Liver (tissue), 9 donors: ENCODE results near the gene HEYL. TPM values are rescaled to one million over a fixed set of nuclear protein-coding genes. Genes with fewer than 3 reads are reported as not detected.

Experiments
- DNase-seq: peaks from one replicate; pipeline ENCODE4 v3.0.0-alpha.2; 2017; ENCODE audit warnings: low spot score
- H3K27ac ChIP-seq, 2 donors: one replicate each; pipeline ENCODE4 v1.7.0; 2013; ENCODE audit warnings: inconsistent platforms in 2 of 2, low read length in 2 of 2, control low read depth in 1 of 2, low read depth in 1 of 2, mild to moderate bottlenecking in 1 of 2
- H3K27me3 ChIP-seq, 4 donors: one replicate each; pipeline versions ENCODE4 v1.6.1 to v1.7.0; 2013; ENCODE audit warnings: low read length in 3 of 4, inconsistent platforms in 1 of 4, mild to moderate bottlenecking in 1 of 4, moderate library complexity in 1 of 4; ENCODE audit not compliant: control insufficient read depth in 4 of 4, insufficient read depth in 4 of 4
- H3K36me3 ChIP-seq, 4 donors: one replicate each; pipeline versions ENCODE4 v1.6.1 to v1.7.0; 2013; ENCODE audit warnings: low read length in 3 of 4, mild to moderate bottlenecking in 3 of 4, low read depth in 1 of 4, moderate library complexity in 1 of 4; ENCODE audit not compliant: control insufficient read depth in 4 of 4, insufficient read depth in 3 of 4
- H3K4me1 ChIP-seq, 4 donors: one replicate each; pipeline versions ENCODE4 v1.6.1 to v1.7.0; 2013; ENCODE audit warnings: low read length in 3 of 4, mild to moderate bottlenecking in 3 of 4, moderate library complexity in 1 of 4; ENCODE audit not compliant: control insufficient read depth in 4 of 4, insufficient read depth in 4 of 4
- H3K4me3 ChIP-seq, 3 donors: one replicate each; pipeline versions ENCODE4 v1.6.1 to v1.7.0; 2013; ENCODE audit warnings: low read length in 3 of 3, control low read depth in 1 of 3, low read depth in 1 of 3, mild to moderate bottlenecking in 1 of 3
- H3K9ac ChIP-seq, 2 donors: one replicate each; pipeline ENCODE4 v1.7.0; 2013; ENCODE audit warnings: low read length in 2 of 2, mild to moderate bottlenecking in 2 of 2, moderate library complexity in 2 of 2, control low read depth in 1 of 2, low read depth in 1 of 2
- H3K9me3 ChIP-seq, 4 donors: one replicate each; pipeline versions ENCODE4 v1.6.1 to v1.7.0; 2013; ENCODE audit warnings: low read length in 3 of 4; ENCODE audit not compliant: control insufficient read depth in 4 of 4
- EGR1 ChIP-seq, 2 donors: IDR thresholded peaks; 2 replicates each; pipeline ENCODE4 v1.6.1; 2016 to 2018; ENCODE audit warnings: antibody characterized with exemption in 2 of 2, low read depth in 2 of 2
- FOXA1 ChIP-seq: IDR thresholded peaks from 2 replicates; pipeline ENCODE4 v1.6.1; 2016; ENCODE audit warnings: antibody characterized with exemption
- FOXA2 ChIP-seq: IDR thresholded peaks from 2 replicates; pipeline ENCODE4 v1.6.1; 2016; ENCODE audit warnings: antibody characterized with exemption
- GABPA ChIP-seq, 2 donors: IDR thresholded peaks in 1 of 2; conservative IDR thresholded peaks in 1 of 2; 2 replicates each; pipeline ENCODE4 v1.6.1; 2016; ENCODE audit warnings: antibody characterized with exemption in 2 of 2, mild to moderate bottlenecking in 1 of 2, moderate library complexity in 1 of 2
- HNF4A ChIP-seq, 2 donors: conservative IDR thresholded peaks; 2 replicates each; pipeline ENCODE4 v1.6.1; 2016; ENCODE audit warnings: antibody characterized with exemption in 2 of 2, mild to moderate bottlenecking in 2 of 2
- HNF4G ChIP-seq: IDR thresholded peaks from 2 replicates; pipeline ENCODE4 v1.6.1; 2016; ENCODE audit warnings: antibody characterized with exemption
- JUND ChIP-seq, 2 donors: IDR thresholded peaks; 2 replicates each; pipeline ENCODE4 v1.6.1; 2016; ENCODE audit warnings: antibody characterized with exemption in 2 of 2
- MAX ChIP-seq: IDR thresholded peaks from 2 replicates; pipeline ENCODE4 v1.6.1; 2016; ENCODE audit warnings: antibody characterized with exemption
- NR2F2 ChIP-seq: IDR thresholded peaks from 2 replicates; pipeline ENCODE4 v1.6.1; 2016; ENCODE audit warnings: antibody characterized with exemption
- RAD21 ChIP-seq, 2 donors: IDR thresholded peaks; 2 replicates each; pipeline ENCODE4 v1.6.1; 2016; ENCODE audit warnings: antibody characterized with exemption in 2 of 2, mild to moderate bottlenecking in 2 of 2
- REST ChIP-seq: IDR thresholded peaks from 2 replicates; pipeline ENCODE4 v1.6.1; 2016; ENCODE audit warnings: antibody characterized with exemption, mild to moderate bottlenecking
- RXRA ChIP-seq, 2 donors: IDR thresholded peaks; 2 replicates each; pipeline ENCODE4 v1.6.1; 2017 to 2018; ENCODE audit warnings: antibody characterized with exemption in 2 of 2, mild to moderate bottlenecking in 1 of 2
- SP1 ChIP-seq: IDR thresholded peaks from 2 replicates; pipeline ENCODE4 v1.6.1; 2018; ENCODE audit warnings: antibody characterized with exemption, mild to moderate bottlenecking
- TAF1 ChIP-seq: conservative IDR thresholded peaks from 2 replicates; pipeline ENCODE4 v1.6.1; 2016; ENCODE audit warnings: antibody characterized with exemption, mild to moderate bottlenecking
- YY1 ChIP-seq: IDR thresholded peaks from 2 replicates; pipeline ENCODE4 v1.6.1; 2016; ENCODE audit warnings: antibody characterized with exemption, mild to moderate bottlenecking
- WGBS: extraction: QIAGEN DNeasy Blood & Tissue Kit; methylation state at CpG from one replicate; pipeline ENCODE4 v1.1.7; 2013; 5-methylcytosine and 5-hydroxymethylcytosine counted together
- polyA plus RNA-seq, 2 donors: library from polyadenylated mRNA; stranded (reverse) in 1 of 2; unstranded in 1 of 2; fragments of 200-250 nt in 1 of 2; fragments of >200 nt in 1 of 2; fragmentation: Nextera tagmentation in 1 of 2; extraction: Ambion mirVana in 1 of 2; gene quantifications; one replicate each; pipeline versions ENCODE4 v1.2.1 to v1.2.3, GENCODE V29; 2013 to 2015
- total RNA-seq, 2 donors: library from RNA; depleted of rRNA; stranded (reverse); fragments of >200 nt; gene quantifications; one replicate each; pipeline ENCODE4 v1.2.3, GENCODE V29; 2014
- TF ChIP-seq, protein P1 (sequence below): fragments of 150-350 bp; IDR thresholded peaks from 2 replicates; pipeline ENCODE4 v1.5.1; 2017; ENCODE audit warnings: improper control_type of control experiment, low read depth, low read length; ENCODE audit not compliant: missing input control
- TF ChIP-seq, protein P2 (sequence below): IDR thresholded peaks from 2 replicates; pipeline ENCODE4 v1.6.1; 2016; ENCODE audit warnings: antibody characterized with exemption
- TF ChIP-seq, protein P3 (sequence below): IDR thresholded peaks from 2 replicates; pipeline ENCODE4 v1.6.1; 2016; ENCODE audit warnings: antibody characterized with exemption
- donor health status: healthy.
- donor health status: healthy.
- donor health status: healthy.
- donor health status: healthy.
- donor health status: healthy.

HEYL gene
- total and polyA plus RNA-seq, 4 donors = 0.61 to 1.7 (median 1.2) TPM

DNA sequence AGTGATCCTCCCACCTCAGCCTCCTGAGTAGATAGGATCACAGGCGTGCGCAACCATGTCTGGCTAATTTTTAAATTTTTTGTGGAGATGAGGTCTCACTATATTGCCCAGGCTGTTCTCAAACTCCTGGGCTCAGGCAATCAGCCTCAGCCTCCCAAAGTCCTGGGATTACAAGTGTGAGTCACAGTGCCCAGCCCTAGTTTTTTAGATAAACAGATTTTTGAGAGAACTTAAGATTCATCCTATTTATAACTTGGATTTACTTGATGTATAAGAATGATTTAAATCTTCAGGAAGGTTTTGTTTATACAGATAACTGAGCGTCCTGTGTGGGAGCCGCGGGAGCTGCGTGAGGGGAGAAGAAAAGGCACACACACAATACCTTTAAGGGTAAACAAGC, 26.2 kb downstream of the HEYL start:
- H3K9ac ChIP-seq = no peak overlapping the region
- H3K27me3 ChIP-seq = no peaks in the 10 kb centered on the region
- no peak for DNase-seq
- H3K4me1 ChIP-seq = peaks cover 0 to 6% (median 0%) of the 10 kb centered on the region in 4 donors
- no peak overlapping the region for H3K4me3 ChIP-seq
- 93% methylated on average over 6 of the region's 6 CpGs for WGBS
- TF ChIP-seq MAX = no peak
- TF ChIP-seq FOXA1 = no peak
- TF ChIP-seq YY1 = no peak
- TF ChIP-seq TAF1 = no peak
- TF ChIP-seq NR2F2 = no peak
- no peak for TF ChIP-seq HNF4G
- TF ChIP-seq, protein P1, sequence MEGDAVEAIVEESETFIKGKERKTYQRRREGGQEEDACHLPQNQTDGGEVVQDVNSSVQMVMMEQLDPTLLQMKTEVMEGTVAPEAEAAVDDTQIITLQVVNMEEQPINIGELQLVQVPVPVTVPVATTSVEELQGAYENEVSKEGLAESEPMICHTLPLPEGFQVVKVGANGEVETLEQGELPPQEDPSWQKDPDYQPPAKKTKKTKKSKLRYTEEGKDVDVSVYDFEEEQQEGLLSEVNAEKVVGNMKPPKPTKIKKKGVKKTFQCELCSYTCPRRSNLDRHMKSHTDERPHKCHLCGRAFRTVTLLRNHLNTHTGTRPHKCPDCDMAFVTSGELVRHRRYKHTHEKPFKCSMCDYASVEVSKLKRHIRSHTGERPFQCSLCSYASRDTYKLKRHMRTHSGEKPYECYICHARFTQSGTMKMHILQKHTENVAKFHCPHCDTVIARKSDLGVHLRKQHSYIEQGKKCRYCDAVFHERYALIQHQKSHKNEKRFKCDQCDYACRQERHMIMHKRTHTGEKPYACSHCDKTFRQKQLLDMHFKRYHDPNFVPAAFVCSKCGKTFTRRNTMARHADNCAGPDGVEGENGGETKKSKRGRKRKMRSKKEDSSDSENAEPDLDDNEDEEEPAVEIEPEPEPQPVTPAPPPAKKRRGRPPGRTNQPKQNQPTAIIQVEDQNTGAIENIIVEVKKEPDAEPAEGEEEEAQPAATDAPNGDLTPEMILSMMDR = no peak
- no peak for TF ChIP-seq RAD21 (IDR thresholded peaks at IDR 0.05)
- TF ChIP-seq GABPA (IDR thresholded peaks at IDR 0.05 in 1 of 2, conservative IDR thresholded peaks at IDR 0.05 in 1 of 2) = no peak
- TF ChIP-seq FOXA2 = no peak
- TF ChIP-seq, protein P2, sequence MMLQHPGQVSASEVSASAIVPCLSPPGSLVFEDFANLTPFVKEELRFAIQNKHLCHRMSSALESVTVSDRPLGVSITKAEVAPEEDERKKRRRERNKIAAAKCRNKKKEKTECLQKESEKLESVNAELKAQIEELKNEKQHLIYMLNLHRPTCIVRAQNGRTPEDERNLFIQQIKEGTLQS = no peak
- no peak for TF ChIP-seq EGR1 (IDR thresholded peaks at IDR 0.05; ENCODE audit: low read depth in 2 of 2)
- no peak for TF ChIP-seq RXRA (IDR thresholded peaks at IDR 0.05)
- TF ChIP-seq HNF4A (conservative IDR thresholded peaks at IDR 0.05) = no peak
- TF ChIP-seq, protein P3, sequence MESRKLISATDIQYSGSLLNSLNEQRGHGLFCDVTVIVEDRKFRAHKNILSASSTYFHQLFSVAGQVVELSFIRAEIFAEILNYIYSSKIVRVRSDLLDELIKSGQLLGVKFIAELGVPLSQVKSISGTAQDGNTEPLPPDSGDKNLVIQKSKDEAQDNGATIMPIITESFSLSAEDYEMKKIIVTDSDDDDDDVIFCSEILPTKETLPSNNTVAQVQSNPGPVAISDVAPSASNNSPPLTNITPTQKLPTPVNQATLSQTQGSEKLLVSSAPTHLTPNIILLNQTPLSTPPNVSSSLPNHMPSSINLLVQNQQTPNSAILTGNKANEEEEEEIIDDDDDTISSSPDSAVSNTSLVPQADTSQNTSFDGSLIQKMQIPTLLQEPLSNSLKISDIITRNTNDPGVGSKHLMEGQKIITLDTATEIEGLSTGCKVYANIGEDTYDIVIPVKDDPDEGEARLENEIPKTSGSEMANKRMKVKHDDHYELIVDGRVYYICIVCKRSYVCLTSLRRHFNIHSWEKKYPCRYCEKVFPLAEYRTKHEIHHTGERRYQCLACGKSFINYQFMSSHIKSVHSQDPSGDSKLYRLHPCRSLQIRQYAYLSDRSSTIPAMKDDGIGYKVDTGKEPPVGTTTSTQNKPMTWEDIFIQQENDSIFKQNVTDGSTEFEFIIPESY = no peak
- TF ChIP-seq REST = no peak
- TF ChIP-seq SP1 = no peak
- TF ChIP-seq JUND (IDR thresholded peaks at IDR 0.05) = no peak
- no peak overlapping the region for H3K27ac ChIP-seq
- H3K36me3 ChIP-seq = no peaks in the 10 kb centered on the region
- no peaks in the 10 kb centered on the region for H3K9me3 ChIP-seq
